Natural killer cell (primary cell): ENCODE measurements around the gene CPAMD8. TPM values are rescaled to one million over a fixed set of nuclear protein-coding genes. Genes with fewer than 3 reads are reported as not detected.

Source experiments
- ATAC-seq, 3 donors: fragments of 150-1000 bp in 2 of 3; fragments of 200-7000 bp in 1 of 3; cut with Tn5 transposase; 1 replicate in 1 of 3; 2 replicates in 2 of 3; pipeline ENCODE4 v1.10.0; 2021; ENCODE audit warnings: mild to moderate bottlenecking in 2 of 3, moderate library complexity in 2 of 3
- DNase-seq, 2 donors: peaks; one replicate each; pipeline versions ENCODE4 v3.0.0 to v3.0.0-alpha.2; 2013 to 2021; ENCODE audit warnings: mixed read lengths in 1 of 2
- H3K27ac ChIP-seq: one replicate; pipeline ENCODE4 v1.5.1; 2013; ENCODE audit warnings: mild to moderate bottlenecking, low read length
- H3K27me3 ChIP-seq: one replicate; pipeline ENCODE4 v1.6.1; 2013; ENCODE audit warnings: low read length; ENCODE audit not compliant: control insufficient read depth, insufficient read depth
- H3K36me3 ChIP-seq: one replicate; pipeline ENCODE4 v1.6.1; 2013; ENCODE audit warnings: low read length; ENCODE audit not compliant: control insufficient read depth, insufficient read depth
- H3K4me1 ChIP-seq: one replicate; pipeline ENCODE4 v1.6.1; 2013; ENCODE audit warnings: low read length; ENCODE audit not compliant: control insufficient read depth, insufficient read depth
- H3K4me3 ChIP-seq: one replicate; pipeline ENCODE4 v1.5.1; 2013; ENCODE audit warnings: low read length
- H3K9me3 ChIP-seq: one replicate; pipeline ENCODE4 v1.6.1; 2013; ENCODE audit warnings: low read length; ENCODE audit not compliant: control insufficient read depth, insufficient read depth
- H3K27ac Mint-ChIP-seq, 2 donors: one replicate each; pipeline ENCODE4 v1.8.0; 2022; ENCODE audit warnings: mild to moderate bottlenecking in 2 of 2, mixed read lengths in 2 of 2, moderate library complexity in 1 of 2
- H3K27me3 Mint-ChIP-seq, 2 donors: one replicate each; pipeline ENCODE4 v1.8.0; 2022; ENCODE audit warnings: low read depth in 2 of 2, mixed read lengths in 2 of 2
- H3K36me3 Mint-ChIP-seq: one replicate; pipeline ENCODE4 v1.8.0; 2022; ENCODE audit warnings: mixed read lengths
- H3K4me1 Mint-ChIP-seq, 2 donors: one replicate each; pipeline ENCODE4 v1.8.0; 2022; ENCODE audit warnings: mixed read lengths in 2 of 2
- H3K4me3 Mint-ChIP-seq: one replicate; pipeline ENCODE4 v1.8.0; 2022; ENCODE audit warnings: mild to moderate bottlenecking, moderate library complexity, mixed read lengths
- H3K9me3 Mint-ChIP-seq, 2 donors: one replicate each; pipeline ENCODE4 v1.8.0; 2022; ENCODE audit warnings: mixed read lengths in 2 of 2
- WGBS: methylation state at CpG from one replicate; pipeline ENCODE4 v1.1.7; 2013; ENCODE audit warnings: missing lambda C conversion rate; ENCODE audit not compliant: insufficient coverage; 5-methylcytosine and 5-hydroxymethylcytosine counted together
- intact Hi-C: fragments of 100-400 bp; cut with micrococcal nuclease; formaldehyde crosslinking; loops from one replicate; pipeline ENCODE4 v1.14.2; 2022
- total RNA-seq, 4 donors: library from RNA; stranded (reverse); fragments of 120-200 nt in 1 of 4; gene quantifications; one replicate each; pipeline versions ENCODE4 v1.2.3 to v1.2.4, GENCODE V29; 2013 to 2022
- TF ChIP-seq, protein P1 (sequence below): fragments of 200-600 bp; IDR thresholded peaks from one replicate; pipeline ENCODE4 v1.8.0; 2022; ENCODE audit warnings: antibody characterized with exemption

CPAMD8 gene
- total RNA-seq, 3 donors from 2014 or later (not counting 1 experiment from before 2014, with no cell fraction given), result 3.6 to 4.9 (median 4.7) TPM

DNA sequence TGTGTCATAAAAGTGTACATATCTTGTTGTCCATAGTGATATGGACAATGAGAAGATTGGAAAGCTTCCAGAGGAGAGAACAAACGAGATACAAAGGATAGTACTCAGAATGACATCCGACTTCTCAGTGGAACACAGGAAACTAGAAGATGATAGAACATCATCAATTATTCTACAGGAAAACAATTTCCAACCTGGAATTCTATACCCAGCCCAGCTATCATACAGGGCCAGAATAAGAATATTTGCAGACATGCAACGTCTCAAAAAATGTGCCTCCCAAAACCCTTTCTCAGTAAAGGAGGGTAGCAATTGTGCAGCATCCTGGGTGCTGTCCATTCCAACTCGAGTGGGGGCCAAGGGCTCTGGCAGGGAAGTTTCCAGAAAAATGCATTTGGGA, 113.8 kb downstream of the CPAMD8 start:
- WGBS, result 83% methylated on average over 4 of the region's 4 CpGs
- no peak overlapping the region for H3K4me3 ChIP-seq
- DNase-seq (no peak), ATAC-seq (no peak)
- peaks cover 16% of the 10 kb centered on the region for H3K9me3 ChIP-seq
- Mint-ChIP-seq H3K27ac (no peak overlapping the region), H3K4me3 (no peak overlapping the region), H3K4me1 (no peaks in the 10 kb centered on the region), H3K9me3 (peaks cover 0 to 7% of the 10 kb centered on the region in 2 donors), H3K27me3 (peaks cover 3 to 7% of the 10 kb centered on the region in 2 donors), H3K36me3 (peaks cover 18% of the 10 kb centered on the region)
- no peaks in the 10 kb centered on the region for H3K4me1 ChIP-seq
- intact Hi-C loops, result no loop called here
- no peaks in the 10 kb centered on the region for H3K27me3 ChIP-seq
- no peaks in the 10 kb centered on the region for H3K36me3 ChIP-seq
- TF ChIP-seq, protein P1, sequence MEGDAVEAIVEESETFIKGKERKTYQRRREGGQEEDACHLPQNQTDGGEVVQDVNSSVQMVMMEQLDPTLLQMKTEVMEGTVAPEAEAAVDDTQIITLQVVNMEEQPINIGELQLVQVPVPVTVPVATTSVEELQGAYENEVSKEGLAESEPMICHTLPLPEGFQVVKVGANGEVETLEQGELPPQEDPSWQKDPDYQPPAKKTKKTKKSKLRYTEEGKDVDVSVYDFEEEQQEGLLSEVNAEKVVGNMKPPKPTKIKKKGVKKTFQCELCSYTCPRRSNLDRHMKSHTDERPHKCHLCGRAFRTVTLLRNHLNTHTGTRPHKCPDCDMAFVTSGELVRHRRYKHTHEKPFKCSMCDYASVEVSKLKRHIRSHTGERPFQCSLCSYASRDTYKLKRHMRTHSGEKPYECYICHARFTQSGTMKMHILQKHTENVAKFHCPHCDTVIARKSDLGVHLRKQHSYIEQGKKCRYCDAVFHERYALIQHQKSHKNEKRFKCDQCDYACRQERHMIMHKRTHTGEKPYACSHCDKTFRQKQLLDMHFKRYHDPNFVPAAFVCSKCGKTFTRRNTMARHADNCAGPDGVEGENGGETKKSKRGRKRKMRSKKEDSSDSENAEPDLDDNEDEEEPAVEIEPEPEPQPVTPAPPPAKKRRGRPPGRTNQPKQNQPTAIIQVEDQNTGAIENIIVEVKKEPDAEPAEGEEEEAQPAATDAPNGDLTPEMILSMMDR, result no peak
- no peak overlapping the region for H3K27ac ChIP-seq

DNA sequence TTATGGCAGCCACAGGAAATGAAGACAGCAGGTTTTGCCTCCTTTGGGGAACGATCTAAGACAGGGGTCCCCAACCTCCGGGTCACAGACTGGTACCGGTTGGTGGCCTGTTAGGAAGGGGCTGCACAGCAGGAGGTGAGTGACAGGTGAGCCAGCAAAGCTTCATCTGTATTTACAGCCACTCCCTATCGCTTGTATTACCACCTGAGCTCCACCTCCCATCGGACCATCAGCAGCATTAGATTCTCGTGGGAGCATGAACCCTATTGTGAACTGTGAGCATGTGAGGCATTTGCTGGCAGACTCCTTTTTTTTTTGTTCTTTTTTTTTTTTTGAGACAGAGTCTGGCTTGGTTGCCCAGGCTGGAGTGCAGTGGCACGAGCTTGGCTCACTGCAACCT, 115.6 kb downstream of the CPAMD8 start:
- Mint-ChIP-seq H3K4me1 (no peaks in the 10 kb centered on the region), H3K27ac (no peak overlapping the region), H3K27me3 (peaks cover 0 to 6% of the 10 kb centered on the region in 2 donors), H3K9me3 (peaks cover 0 to 7% of the 10 kb centered on the region in 2 donors), H3K36me3 (peaks cover 18% of the 10 kb centered on the region), H3K4me3 (no peak overlapping the region)
- H3K4me1 ChIP-seq, result no peaks in the 10 kb centered on the region
- intact Hi-C loops, result no loop called here
- ATAC-seq, result no peak
- DNase-seq, result no peak
- no peak overlapping the region for H3K4me3 ChIP-seq
- no peaks in the 10 kb centered on the region for H3K27me3 ChIP-seq
- WGBS, result 89% methylated on average over 6 of the region's 7 CpGs
- TF ChIP-seq, protein P1, result no peak
- no peak overlapping the region for H3K27ac ChIP-seq
- H3K9me3 ChIP-seq, result peaks cover 16% of the 10 kb centered on the region
- H3K36me3 ChIP-seq, result no peaks in the 10 kb centered on the region

DNA sequence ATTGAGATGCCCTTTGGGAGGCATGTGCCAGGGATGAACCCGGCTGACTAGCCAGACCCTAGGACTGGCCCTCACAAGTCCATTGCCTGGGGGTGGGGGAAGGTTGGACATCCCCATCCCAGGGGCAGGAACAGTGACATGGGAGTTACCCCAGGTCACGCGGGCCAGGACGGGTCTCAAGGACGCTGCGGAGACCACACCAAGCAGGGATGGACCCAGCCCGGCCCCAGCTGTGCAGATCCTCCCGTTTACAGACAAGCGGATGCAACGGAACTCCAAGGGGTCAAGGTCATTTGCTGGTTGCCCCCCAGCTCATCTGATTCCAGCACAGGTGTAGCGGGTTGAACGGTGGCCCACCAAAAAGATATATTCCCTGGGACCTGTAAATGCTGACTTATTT, 117.9 kb downstream of the CPAMD8 start:
- H3K36me3 ChIP-seq, result no peaks in the 10 kb centered on the region
- no peak overlapping the region for H3K4me3 ChIP-seq
- 78% methylated on average over 12 of the region's 12 CpGs for WGBS
- H3K4me1 ChIP-seq, result no peaks in the 10 kb centered on the region
- Mint-ChIP-seq H3K27me3 (peaks cover 0 to 3% of the 10 kb centered on the region in 2 donors), H3K4me1 (no peaks in the 10 kb centered on the region), H3K9me3 (peaks cover 0 to 7% of the 10 kb centered on the region in 2 donors), H3K36me3 (peaks cover 18% of the 10 kb centered on the region), H3K27ac (no peak overlapping the region), H3K4me3 (no peak overlapping the region)
- intact Hi-C loops, result no loop called here
- no peak for ATAC-seq
- peaks cover 16% of the 10 kb centered on the region for H3K9me3 ChIP-seq
- H3K27me3 ChIP-seq, result peaks cover 2% of the 10 kb centered on the region
- H3K27ac ChIP-seq, result no peak overlapping the region
- no peak for DNase-seq
- TF ChIP-seq, protein P1, result no peak

DNA sequence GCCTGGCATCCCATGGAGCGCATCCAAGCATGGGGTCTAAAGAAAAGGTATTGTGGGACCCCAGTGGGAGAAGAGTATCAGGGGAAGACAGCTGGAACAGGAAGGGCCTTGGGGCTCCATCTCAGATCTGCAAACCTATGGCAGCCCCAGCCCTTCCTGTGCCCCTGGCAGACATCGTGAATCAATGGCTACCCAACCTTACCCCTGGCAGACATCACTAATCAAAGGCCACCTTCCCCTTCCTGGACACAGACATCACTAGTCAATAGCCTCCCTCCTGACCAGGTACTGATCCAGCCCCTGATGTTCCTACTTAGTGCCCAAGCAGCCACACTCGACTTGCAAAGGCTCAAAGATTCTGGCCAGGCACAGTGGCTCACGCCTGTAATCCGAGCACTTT, 122.0 kb downstream of the CPAMD8 start:
- H3K36me3 Mint-ChIP-seq, result no peaks in the 10 kb centered on the region
- peaks cover 0 to 3% of the 10 kb centered on the region in 2 donors for H3K27me3 Mint-ChIP-seq
- no peaks in the 10 kb centered on the region for H3K9me3 Mint-ChIP-seq
- no peaks in the 10 kb centered on the region for H3K9me3 ChIP-seq
- DNase-seq (no peak), ATAC-seq (no peak)
- no peaks in the 10 kb centered on the region for H3K36me3 ChIP-seq
- intact Hi-C loops, result no loop called here
- no peak overlapping the region for H3K4me3 Mint-ChIP-seq
- TF ChIP-seq, protein P1, result no peak
- H3K27ac ChIP-seq, result no peak overlapping the region
- H3K4me1 ChIP-seq, result peaks cover 7% of the 10 kb centered on the region
- H3K4me1 Mint-ChIP-seq, result peaks cover 5 to 6% of the 10 kb centered on the region in 2 donors
- no peak overlapping the region for H3K4me3 ChIP-seq
- no peak overlapping the region for H3K27ac Mint-ChIP-seq
- H3K27me3 ChIP-seq, result peaks cover 2% of the 10 kb centered on the region
- WGBS, result 44% methylated on average over 5 of the region's 5 CpGs
